NCI-H2196 treated with DMSO at 0.1 percent for 48 hours (cell line): ENCODE measurements around the gene ZNG1A.
"Not testable (repeated sequence)": the region's sequence is repeated elsewhere in the genome, so short reads cannot be mapped to it uniquely, and the experiment has no call there.

Source experiments
- DNase-seq: peaks from one replicate; lab custom pipeline; 2025; ENCODE audit not compliant: unreplicated experiment; lab: John Stamatoyannopoulos, UW

Gene ZNG1A

GRCh38 chr9:178970-179383, at the start of gene ZNG1A:
Gene ZNG1A (minus strand): TSS chr9:179056. CDS start chr9:178969, 87 bp downstream.
- not testable (repeated sequence) for DNase-seq

GRCh38 chr9:227860-228259, 49.0 kb upstream of the ZNG1A start:
- DNase-seq = no peak

- no peak for DNase-seq
These were observed 46.0 kb upstream of the ZNG1A start for GRCh38 chr9:224582-225520.

GRCh38 chr9:224026-224425, 45.2 kb upstream of the ZNG1A start:
- no peak for DNase-seq

DNA sequence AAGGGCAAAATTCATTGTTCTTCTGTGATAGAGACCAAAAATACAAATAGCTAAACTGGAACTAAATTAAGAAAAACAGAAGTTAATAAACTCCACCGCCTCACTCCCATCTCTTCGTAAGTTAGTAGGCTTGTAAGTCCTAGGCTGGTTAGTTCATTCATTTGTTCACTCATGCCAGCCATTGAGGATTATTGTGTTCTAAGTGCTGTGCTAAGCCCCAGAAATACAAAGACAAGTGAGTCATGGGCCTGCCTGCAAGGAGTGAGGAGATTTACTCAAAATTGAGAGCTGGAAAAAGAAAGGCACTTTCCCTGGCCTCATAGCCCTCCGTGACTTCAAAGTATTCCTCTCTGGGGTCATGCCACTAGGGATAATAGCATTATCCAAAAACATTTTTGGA, 44.3 kb upstream of the ZNG1A start:
- no peak for DNase-seq

DNA sequence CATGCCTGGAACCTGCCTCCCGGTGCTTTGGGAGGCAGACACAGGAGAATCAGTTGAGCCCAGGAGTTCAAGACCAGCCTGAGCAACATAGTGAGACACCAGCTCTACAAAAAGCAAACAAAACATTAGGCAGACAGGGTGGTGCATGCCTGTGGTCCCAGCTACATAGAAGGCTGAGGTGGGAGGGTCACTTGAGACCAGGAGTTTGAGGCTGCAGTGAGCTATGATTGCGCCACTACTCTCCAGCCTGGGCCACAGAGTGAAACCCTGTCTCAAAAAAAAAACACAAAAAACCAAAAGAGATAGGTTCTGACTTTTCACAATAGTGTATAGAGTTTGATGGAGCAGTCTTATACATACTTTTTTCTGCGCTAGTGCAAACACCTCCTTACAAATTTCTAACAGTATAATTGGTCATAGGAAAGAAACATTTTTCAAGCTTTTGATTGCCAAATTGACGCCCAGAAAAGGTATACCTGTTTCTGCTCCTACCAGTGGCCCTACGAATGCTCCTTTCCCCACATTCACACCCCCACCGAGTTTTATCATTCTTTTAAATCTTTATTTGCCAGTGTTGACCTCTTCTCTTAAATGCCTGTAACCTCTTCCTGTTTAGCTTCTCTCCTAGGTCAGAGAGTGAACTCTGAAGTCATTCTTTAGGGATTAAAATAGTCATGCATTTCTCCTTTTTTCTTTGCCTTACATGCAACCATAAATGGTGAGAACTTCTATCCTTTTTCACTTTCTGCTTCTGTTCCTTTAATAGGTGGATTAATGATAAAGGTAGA, 43.3 kb upstream of the ZNG1A start:
- no peak for DNase-seq

DNA sequence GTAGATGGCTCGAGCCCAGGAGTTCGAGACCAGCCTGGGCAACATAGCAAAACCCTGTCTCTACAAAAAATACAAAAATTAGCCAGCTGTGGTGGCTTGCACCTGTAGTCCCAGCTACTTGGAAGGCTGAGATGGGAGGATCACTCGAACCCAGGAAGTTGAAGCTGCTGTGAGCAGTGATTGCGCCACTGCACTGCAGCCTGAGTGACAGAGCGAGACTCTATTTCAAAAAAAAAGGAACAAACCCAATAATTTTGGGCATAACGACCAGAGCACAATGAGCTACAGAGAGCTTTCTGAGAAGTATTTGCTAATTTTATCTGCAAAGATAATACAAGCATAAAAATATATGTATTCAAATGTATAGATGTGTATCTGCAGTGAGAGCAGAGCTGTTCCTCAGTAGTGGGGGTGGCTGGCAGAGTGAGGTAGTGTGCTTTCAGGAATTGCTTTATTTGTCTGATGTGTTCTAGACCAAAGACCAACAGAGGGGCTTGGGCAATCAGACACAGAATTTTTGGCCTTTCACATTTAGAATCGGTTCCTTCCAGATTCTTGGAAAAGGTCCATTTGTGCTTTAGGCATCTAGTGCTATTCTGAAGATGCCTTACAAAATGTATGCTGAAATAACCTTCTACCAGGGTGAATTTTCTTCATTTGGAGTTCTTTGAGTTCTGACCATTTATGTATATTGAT, 41.0 kb upstream of the ZNG1A start:
- DNase-seq = no peak

- not testable (repeated sequence) for DNase-seq
These were observed 40.2 kb upstream of the ZNG1A start for GRCh38 chr9:219036-219435.

GRCh38 chr9:217950-218349, 39.1 kb upstream of the ZNG1A start:
- DNase-seq = no peak

GRCh38 chr9:216866-217265, 38.0 kb upstream of the ZNG1A start:
- DNase-seq = no peak

- DNase-seq = no peak
These were observed 36.8 kb upstream of the ZNG1A start for GRCh38 chr9:215631-216155.

GRCh38 chr9:214648-215493, 36.0 kb upstream of the ZNG1A start, which contains the start of gene DOCK8:
Gene DOCK8 (plus strand): TSS chr9:214865. CDS start chr9:214977, 112 bp downstream.
- no peak for DNase-seq

- DNase-seq = no peak
These were observed 35.4 kb upstream of the ZNG1A start for GRCh38 chr9:214351-214647.

DNA sequence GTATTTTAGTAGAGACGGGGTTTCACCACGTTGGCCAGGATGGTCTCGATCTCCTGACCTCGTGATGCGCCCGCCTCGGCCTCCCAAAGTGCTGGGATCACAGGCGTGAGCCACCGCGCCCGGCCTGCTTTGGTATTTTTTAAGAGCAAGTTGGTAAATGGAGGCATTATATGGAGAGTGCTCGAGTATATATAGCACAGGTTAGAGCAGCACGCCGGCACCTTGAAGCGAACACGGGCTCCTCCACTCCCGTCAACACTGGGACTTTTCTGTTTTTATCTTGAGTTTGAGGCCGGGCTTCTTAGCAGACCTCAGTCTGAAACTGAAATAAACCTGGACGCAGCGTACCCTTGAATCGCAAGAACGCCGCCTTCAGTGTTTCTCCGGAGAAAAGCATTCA, 35.0 kb upstream of the ZNG1A start:
- DNase-seq = not testable (repeated sequence)

GRCh38 chr9:212297-212696, 33.4 kb upstream of the ZNG1A start:
- DNase-seq = no peak

GRCh38 chr9:211557-211956, 32.7 kb upstream of the ZNG1A start:
- DNase-seq = no peak

DNA sequence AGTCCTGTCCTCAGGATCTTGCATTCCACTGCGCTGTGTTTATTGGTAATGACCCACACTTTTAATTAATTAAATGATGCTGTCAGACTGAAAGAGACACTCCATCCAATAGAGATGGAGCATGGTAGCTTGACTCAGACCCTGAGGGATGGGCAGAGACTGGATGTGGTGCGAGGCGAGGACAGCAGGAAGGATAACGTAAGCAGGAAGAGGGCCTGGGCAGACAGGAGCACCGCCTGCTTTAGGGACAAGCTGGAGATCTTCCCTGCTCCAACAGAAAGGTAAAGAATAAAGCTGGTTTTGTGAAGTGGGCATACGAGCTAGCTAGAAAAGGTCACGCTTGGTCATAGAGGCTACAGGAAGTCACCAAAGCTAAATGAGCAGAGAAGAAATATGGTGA, 32.2 kb upstream of the ZNG1A start:
- DNase-seq = no peak

- no peak for DNase-seq
These were observed 30.4 kb upstream of the ZNG1A start for GRCh38 chr9:209143-209758.

- no peak for DNase-seq
These were observed 27.6 kb upstream of the ZNG1A start for GRCh38 chr9:206481-206880.

GRCh38 chr9:199601-200000, 20.7 kb upstream of the ZNG1A start:
- DNase-seq = not testable (repeated sequence)
